Kidney epithelial cell (primary cell): ENCODE data around the gene POLN. TPM values are rescaled to one million over a fixed set of nuclear protein-coding genes. Genes with fewer than 3 reads are reported as not detected.
A peak's percentile ranks its signal among the peaks of the same experiment; 100 is the strongest.
"Not testable (repeated sequence)": the region's sequence is repeated elsewhere in the genome, so short reads cannot be mapped to it uniquely, and the experiment has no call there.

ENCODE experiments used
- DNase-seq: peaks from one replicate; pipeline ENCODE4 v3.0.0-alpha.2; 2010; ENCODE audit warnings: low read depth
- H3K27me3 ChIP-seq: 2 replicates; pipeline ENCODE4 v1.6.0; 2011; ENCODE audit warnings: low read length; ENCODE audit not compliant: control insufficient read depth, insufficient read depth
- H3K36me3 ChIP-seq: 2 replicates; pipeline ENCODE4 v1.5.1; 2011; ENCODE audit warnings: low read length; ENCODE audit not compliant: control insufficient read depth, insufficient read depth
- H3K4me3 ChIP-seq: 2 replicates; pipeline ENCODE4 v1.5.1; 2011; ENCODE audit warnings: low read depth, mild to moderate bottlenecking, control low read depth, low read length
- CTCF ChIP-seq: IDR thresholded peaks from 2 replicates; pipeline ENCODE4 v1.5.1; 2011; ENCODE audit warnings: mild to moderate bottlenecking, moderate library complexity, low read length, control low read depth, inconsistent platforms; ENCODE audit not compliant: insufficient read depth, poor library complexity, severe bottlenecking
- total RNA-seq: library from RNA; depleted of rRNA; stranded (reverse); fragments of >200 nt; gene quantifications from 2 replicates; pipeline ENCODE4 v1.2.3, GENCODE V29; 2015

Gene POLN
- total RNA-seq, 1 donor from 2014 or later: 0.38 TPM

DNA sequence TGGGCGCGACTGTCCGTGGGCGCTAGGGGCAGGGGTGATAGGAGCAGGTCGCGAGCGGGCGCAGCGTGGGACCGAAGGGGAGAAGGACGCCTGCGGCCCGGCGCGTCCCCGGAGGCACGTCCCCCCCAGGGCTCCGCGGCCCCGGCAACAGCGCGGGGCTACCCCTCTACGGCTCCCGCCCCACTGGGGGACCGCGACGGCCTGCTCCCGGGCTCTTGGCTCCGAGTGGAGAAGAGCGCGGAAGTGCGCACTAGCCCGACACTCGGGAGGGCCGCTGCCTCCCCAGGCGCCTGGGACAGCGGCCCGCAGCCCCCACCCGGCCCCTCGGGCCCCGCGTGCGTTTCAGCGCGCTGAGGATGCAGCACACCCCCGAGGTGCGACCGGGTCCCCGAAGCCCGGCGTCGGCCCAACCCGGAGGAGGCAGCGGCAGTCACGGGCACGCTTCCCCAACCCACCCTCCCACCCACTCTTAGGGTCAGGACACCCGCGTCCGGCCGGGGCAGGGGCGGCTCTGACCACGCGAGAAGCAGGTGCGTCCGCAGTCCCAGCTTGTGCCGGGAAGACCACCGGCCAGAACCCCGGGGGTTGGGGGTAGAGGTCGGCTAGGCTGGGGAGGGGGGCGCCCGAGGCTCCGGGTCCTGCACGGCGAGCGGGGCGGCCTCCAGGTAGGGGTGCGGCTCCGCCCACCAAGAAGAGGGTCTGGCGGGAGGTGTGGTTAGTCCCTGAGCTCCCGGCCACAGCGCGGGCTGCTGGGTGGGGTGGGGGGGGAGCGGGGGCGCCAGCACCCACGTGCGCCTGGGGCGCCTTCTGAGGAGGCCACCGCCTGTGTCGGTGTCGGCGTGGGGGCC lies 201.3 kb downstream of the POLN start:
- H3K4me3 ChIP-seq: peak overlapping the region; percentile 87
- DNase-seq: no peak
- TF ChIP-seq CTCF: no peak

GRCh38 chr4:2036866-2037265 lies 205.1 kb downstream of the POLN start:
- no peak for TF ChIP-seq CTCF
- no peak for DNase-seq
- Histone ChIP-seq H3K27me3 (peaks cover 22% of the 10 kb centered on the region), H3K36me3 (no peaks in the 10 kb centered on the region), H3K4me3 (no peak overlapping the region)

More for the DNA sequence above, 201.3 kb downstream of the POLN start:
- Histone ChIP-seq H3K36me3 (peaks cover 1% of the 10 kb centered on the region), H3K27me3 (peaks cover 18% of the 10 kb centered on the region)

DNA sequence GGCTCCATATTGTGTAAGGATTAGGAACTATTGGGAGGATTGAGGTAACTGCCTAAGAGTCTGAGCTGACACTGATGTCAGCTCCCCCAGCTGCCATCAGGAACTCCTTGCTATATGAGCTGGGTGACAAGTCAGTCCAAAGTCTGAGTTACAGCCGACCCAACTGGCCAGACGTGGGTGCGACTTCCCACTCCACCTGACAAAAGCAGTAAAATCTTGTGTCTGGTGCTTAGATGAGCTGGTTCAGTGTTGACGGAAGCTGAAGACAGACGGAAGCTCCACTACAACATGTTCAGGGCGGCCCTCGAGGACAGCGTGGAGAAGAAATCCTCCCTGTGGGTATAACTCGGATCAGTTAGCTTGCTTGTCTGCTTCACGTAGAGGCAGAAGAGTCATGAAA lies 205.6 kb downstream of the POLN start:
- no peak overlapping the region for H3K4me3 ChIP-seq
- H3K36me3 ChIP-seq: no peaks in the 10 kb centered on the region
- H3K27me3 ChIP-seq: peaks cover 19% of the 10 kb centered on the region
- no peak for TF ChIP-seq CTCF
- no peak for DNase-seq

GRCh38 chr4:2031161-2031560 lies 210.8 kb downstream of the POLN start:
- not testable (repeated sequence) for DNase-seq, H3K4me3 ChIP-seq, H3K27me3 ChIP-seq, H3K36me3 ChIP-seq

DNA sequence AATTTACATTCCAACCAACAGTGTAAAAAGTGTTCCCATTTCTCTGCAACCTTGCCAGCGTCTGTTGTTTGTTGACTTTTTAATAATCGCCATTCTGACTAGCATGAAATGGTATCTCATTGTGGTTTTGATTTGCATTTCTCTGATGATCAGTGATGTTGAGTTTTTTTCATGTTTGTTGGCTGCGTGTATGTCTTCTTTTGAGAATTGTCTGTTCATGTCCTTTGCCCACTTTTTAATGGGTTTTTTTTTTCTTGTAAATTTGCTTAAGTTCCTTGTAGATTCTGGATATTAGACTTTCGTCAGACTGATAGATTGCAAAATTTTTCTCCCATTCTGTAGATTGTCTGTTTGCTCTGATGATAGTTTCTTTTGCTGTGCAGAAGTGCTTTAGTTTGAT lies 214.8 kb downstream of the POLN start:
- H3K27me3 ChIP-seq, DNase-seq, H3K36me3 ChIP-seq, H3K4me3 ChIP-seq: not testable (repeated sequence)

DNA sequence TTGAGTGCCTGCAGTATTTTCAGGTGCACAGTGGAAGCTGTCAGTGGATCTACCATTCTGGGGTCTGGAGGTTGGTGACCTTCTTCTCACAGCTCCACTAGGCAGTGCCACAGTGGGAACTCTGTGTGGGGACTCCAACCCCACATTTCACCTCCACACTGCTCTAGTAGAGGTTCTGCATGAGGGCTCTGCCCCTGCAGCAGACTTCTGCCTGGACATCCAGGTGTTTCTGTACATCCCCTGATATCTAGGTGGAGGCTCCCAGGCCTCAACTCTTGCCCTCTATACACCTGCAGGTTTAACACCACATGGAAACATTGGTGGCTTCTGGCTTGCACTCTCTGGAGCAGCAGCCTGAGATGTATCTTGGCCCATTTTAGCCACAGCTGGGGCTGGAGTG lies 216.1 kb downstream of the POLN start:
- Histone ChIP-seq H3K36me3 (no peaks in the 10 kb centered on the region), H3K4me3 (no peak overlapping the region), H3K27me3 (peaks cover 4% of the 10 kb centered on the region)
- no peak for TF ChIP-seq CTCF
- DNase-seq: no peak

DNA sequence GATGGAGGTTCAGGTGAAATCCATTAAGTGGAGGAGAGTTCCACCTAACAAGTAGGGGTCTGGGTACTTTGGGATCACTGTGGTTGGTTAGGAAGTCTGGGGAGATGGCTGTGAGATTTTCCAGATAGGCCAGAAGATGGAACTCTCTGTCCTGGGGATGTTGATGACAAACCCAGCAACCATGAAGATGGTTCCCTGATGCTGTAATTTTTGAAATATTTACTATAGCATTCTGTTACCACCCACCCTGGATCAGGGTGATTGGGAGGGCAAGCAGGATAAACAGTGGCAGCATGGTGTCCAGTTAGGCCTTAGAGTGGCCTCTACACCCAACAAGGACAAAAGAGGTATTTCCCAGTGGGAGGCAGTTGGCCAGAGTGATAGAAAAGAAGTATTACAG lies 217.2 kb downstream of the POLN start:
- no peak for TF ChIP-seq CTCF
- Histone ChIP-seq H3K4me3 (no peak overlapping the region), H3K36me3 (no peaks in the 10 kb centered on the region), H3K27me3 (peaks cover 4% of the 10 kb centered on the region)
- DNase-seq: no peak
